SK-N-SH treated with all-trans-retinoic acid at 6 μM for 48 hours (cell line): Measurements from ENCODE around the gene FUZ.

ENCODE experiments used
- ESRRG ChIP-seq: fragments of 250-450 bp; sonication (Bioruptor Pico); IDR thresholded peaks from 2 replicates; pipeline ENCODE4 v1.6.1; 2021; ENCODE audit warnings: mild to moderate bottlenecking
- GLIS3 ChIP-seq: fragments of 250-450 bp; sonication (Bioruptor Pico); IDR thresholded peaks from 2 replicates; pipeline ENCODE4 v1.5.0; 2020; ENCODE audit warnings: mild to moderate bottlenecking, moderate library complexity
- OSR1 ChIP-seq: fragments of 250-450 bp; sonication (Bioruptor Pico); IDR thresholded peaks from 2 replicates; pipeline ENCODE4 v1.8.0; 2022; ENCODE audit warnings: moderate library complexity, mild to moderate bottlenecking, inconsistent platforms
- PATZ1 ChIP-seq: fragments of 250-450 bp; sonication (Bioruptor Pico); IDR thresholded peaks from 2 replicates; pipeline ENCODE4 v1.8.0; 2020; ENCODE audit warnings: mild to moderate bottlenecking, moderate library complexity, borderline replicate concordance
- TSHZ2 ChIP-seq: fragments of 250-450 bp; sonication (Bioruptor Pico); IDR thresholded peaks from 2 replicates; pipeline ENCODE4 v1.5.0; 2020; ENCODE audit warnings: mild to moderate bottlenecking, moderate library complexity
- ZFP30 ChIP-seq: fragments of 450-650 bp; formaldehyde crosslinking; IDR thresholded peaks from 2 replicates; pipeline ENCODE4 v1.5.0; 2022; ENCODE audit warnings: mild to moderate bottlenecking, moderate library complexity

- TF ChIP-seq PATZ1 (CRISPR knock-in tag): no peak
- no peak for TF ChIP-seq TSHZ2
- TF ChIP-seq ESRRG: no peak
- TF ChIP-seq GLIS3 (CRISPR knock-in tag): no peak
- no peak for TF ChIP-seq OSR1
- TF ChIP-seq ZFP30: no peak
Measured at GRCh38 chr19:49793561-49793840, 19.6 kb downstream of the FUZ start.
